Neutrophil (primary cell): ENCODE measurements around the gene SLC39A11.
"Not testable (repeated sequence)": the region's sequence is repeated elsewhere in the genome, so short reads cannot be mapped to it uniquely, and the experiment has no call there.

ENCODE experiments used
- H3K27ac ChIP-seq: fragments of 200-600 bp; sonication (generic); 2 replicates; pipeline ENCODE4 v1.5.1; 2016; ENCODE audit warnings: mild to moderate bottlenecking, moderate library complexity
- H3K27me3 ChIP-seq: fragments of 200-600 bp; sonication (generic); 2 replicates; pipeline ENCODE4 v1.6.0; 2016; ENCODE audit warnings: mild to moderate bottlenecking
- H3K36me3 ChIP-seq: fragments of 200-600 bp; sonication (generic); 2 replicates; pipeline ENCODE4 v1.5.1; 2017
- H3K4me1 ChIP-seq, 2 experiments: fragments of 200-600 bp in 1 of 2; sonication (generic) in 1 of 2; 1 replicate in 1 of 2; 2 replicates in 1 of 2; pipeline versions ENCODE4 v1.5.1 to v1.6.1; 2013 to 2016; ENCODE audit warnings: low read depth in 1 of 2, low read length in 1 of 2, mild to moderate bottlenecking in 1 of 2, moderate library complexity in 1 of 2; ENCODE audit not compliant: control insufficient read depth in 1 of 2, insufficient read depth in 1 of 2
- H3K4me3 ChIP-seq, 2 experiments: fragments of 200-600 bp in 1 of 2; sonication (generic) in 1 of 2; 1 replicate in 1 of 2; 2 replicates in 1 of 2; pipeline ENCODE4 v1.5.1; 2013 to 2016; ENCODE audit warnings: low read depth in 1 of 2, low read length in 1 of 2, mild to moderate bottlenecking in 1 of 2, moderate library complexity in 1 of 2
- H3K9me3 ChIP-seq: fragments of 200-600 bp; sonication (generic); 2 replicates; pipeline ENCODE4 v1.5.1; 2016
- TF ChIP-seq, protein P1 (sequence below): fragments of 200-600 bp; sonication (generic); IDR thresholded peaks from 2 replicates; pipeline ENCODE4 v1.5.1; 2016; ENCODE audit warnings: antibody characterized with exemption

SLC39A11 gene

DNA sequence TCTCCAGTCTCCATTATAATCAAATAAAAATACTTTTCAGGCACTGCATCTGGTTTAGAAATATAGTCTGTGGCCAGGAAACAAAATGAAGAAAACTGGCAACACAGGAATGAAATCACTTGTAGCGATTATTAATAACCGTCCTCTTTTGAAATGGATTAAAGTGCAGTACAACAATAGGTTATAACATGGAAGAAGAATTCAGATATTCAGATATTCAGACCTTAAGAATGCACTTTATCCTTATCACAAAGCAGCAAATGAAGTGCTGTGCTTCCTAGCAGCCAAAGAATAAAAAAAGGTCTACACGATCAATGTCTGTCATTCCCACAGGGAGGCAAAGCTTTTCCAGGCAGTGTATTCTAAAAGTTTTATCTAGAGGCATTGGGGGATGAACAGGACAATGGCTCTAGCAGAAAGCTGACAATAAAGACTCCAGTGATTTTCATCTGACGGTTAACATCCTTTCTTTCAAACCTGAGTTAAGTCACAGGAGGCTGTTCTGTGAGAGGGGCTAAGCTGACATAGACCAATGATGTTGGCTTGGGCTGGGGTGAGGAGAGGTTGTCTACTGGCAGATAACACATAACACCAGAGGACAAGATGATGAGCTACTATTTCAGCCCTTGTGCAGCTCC lies 259.2 kb downstream of the SLC39A11 start:
- TF ChIP-seq, protein P1, sequence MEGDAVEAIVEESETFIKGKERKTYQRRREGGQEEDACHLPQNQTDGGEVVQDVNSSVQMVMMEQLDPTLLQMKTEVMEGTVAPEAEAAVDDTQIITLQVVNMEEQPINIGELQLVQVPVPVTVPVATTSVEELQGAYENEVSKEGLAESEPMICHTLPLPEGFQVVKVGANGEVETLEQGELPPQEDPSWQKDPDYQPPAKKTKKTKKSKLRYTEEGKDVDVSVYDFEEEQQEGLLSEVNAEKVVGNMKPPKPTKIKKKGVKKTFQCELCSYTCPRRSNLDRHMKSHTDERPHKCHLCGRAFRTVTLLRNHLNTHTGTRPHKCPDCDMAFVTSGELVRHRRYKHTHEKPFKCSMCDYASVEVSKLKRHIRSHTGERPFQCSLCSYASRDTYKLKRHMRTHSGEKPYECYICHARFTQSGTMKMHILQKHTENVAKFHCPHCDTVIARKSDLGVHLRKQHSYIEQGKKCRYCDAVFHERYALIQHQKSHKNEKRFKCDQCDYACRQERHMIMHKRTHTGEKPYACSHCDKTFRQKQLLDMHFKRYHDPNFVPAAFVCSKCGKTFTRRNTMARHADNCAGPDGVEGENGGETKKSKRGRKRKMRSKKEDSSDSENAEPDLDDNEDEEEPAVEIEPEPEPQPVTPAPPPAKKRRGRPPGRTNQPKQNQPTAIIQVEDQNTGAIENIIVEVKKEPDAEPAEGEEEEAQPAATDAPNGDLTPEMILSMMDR = no peak
- peaks cover 18% of the 10 kb centered on the region for H3K36me3 ChIP-seq
- H3K4me1 ChIP-seq = no peaks in the 10 kb centered on the region
- no peak overlapping the region for H3K27ac ChIP-seq
- H3K27me3 ChIP-seq = no peaks in the 10 kb centered on the region
- H3K9me3 ChIP-seq = no peaks in the 10 kb centered on the region
- no peak overlapping the region for H3K4me3 ChIP-seq

- no peaks in the 10 kb centered on the region for H3K4me1 ChIP-seq
- TF ChIP-seq, protein P1 = no peak
- H3K4me3 ChIP-seq = no peak overlapping the region
- H3K9me3 ChIP-seq = no peaks in the 10 kb centered on the region
- H3K27me3 ChIP-seq = no peaks in the 10 kb centered on the region
- no peak overlapping the region for H3K27ac ChIP-seq
- H3K36me3 ChIP-seq = peaks cover 18% of the 10 kb centered on the region
Observed at GRCh38 chr17:72832306-72832705, 260.2 kb downstream of the SLC39A11 start.

GRCh38 chr17:72829883-72830282 lies 262.6 kb downstream of the SLC39A11 start:
- no peaks in the 10 kb centered on the region for H3K27me3 ChIP-seq
- no peaks in the 10 kb centered on the region for H3K4me1 ChIP-seq
- TF ChIP-seq, protein P1 = no peak
- no peak overlapping the region for H3K4me3 ChIP-seq
- peaks cover 3% of the 10 kb centered on the region for H3K36me3 ChIP-seq
- H3K27ac ChIP-seq = no peak overlapping the region
- H3K9me3 ChIP-seq = no peaks in the 10 kb centered on the region

GRCh38 chr17:72826602-72827001 lies 265.9 kb downstream of the SLC39A11 start:
- no peak overlapping the region for H3K4me3 ChIP-seq
- no peaks in the 10 kb centered on the region for H3K4me1 ChIP-seq

DNA sequence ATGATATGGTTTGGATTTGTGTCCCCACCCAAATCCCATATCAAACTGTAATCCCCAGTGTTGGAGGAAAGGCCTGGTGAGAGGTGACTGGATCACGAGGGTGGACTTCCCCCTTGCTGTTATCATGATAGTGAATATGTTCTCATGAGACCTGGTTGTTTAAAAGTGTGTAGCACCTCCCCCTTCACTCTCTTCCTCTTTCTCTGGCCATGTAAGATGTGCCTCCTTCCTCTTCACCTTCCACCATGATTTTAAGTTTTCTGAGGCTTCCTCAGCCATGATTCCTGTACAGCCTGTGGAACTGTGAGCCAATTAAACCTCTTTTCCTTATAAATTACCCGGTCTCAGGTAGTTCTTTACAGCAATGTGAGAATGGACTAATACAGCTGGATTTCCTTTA lies 266.4 kb downstream of the SLC39A11 start:
- not testable (repeated sequence) for H3K9me3 ChIP-seq, H3K27ac ChIP-seq, H3K27me3 ChIP-seq, H3K4me3 ChIP-seq, H3K4me1 ChIP-seq
- H3K36me3 ChIP-seq = peaks cover 15% of the 10 kb centered on the region

More at GRCh38 chr17:72826602-72827001, 265.9 kb downstream of the SLC39A11 start:
- Histone ChIP-seq H3K36me3 (peaks cover 14% of the 10 kb centered on the region), H3K27me3 (no peaks in the 10 kb centered on the region), H3K9me3 (no peaks in the 10 kb centered on the region), H3K27ac (no peak overlapping the region)
- TF ChIP-seq, protein P1 = no peak

- TF ChIP-seq, protein P1 = no peak
- H3K27ac ChIP-seq = no peak overlapping the region
- H3K9me3 ChIP-seq = no peaks in the 10 kb centered on the region
- no peaks in the 10 kb centered on the region for H3K4me1 ChIP-seq
- no peak overlapping the region for H3K4me3 ChIP-seq
- peaks cover 15% of the 10 kb centered on the region for H3K36me3 ChIP-seq
- H3K27me3 ChIP-seq = no peaks in the 10 kb centered on the region
Observed at GRCh38 chr17:72825218-72825617, 267.3 kb downstream of the SLC39A11 start.

GRCh38 chr17:72824267-72824666 lies 268.2 kb downstream of the SLC39A11 start:
- H3K36me3 ChIP-seq = peaks cover 15% of the 10 kb centered on the region

More at GRCh38 chr17:72824267-72824666, 268.2 kb downstream of the SLC39A11 start:
- H3K4me1 ChIP-seq, H3K27me3 ChIP-seq, H3K9me3 ChIP-seq, H3K27ac ChIP-seq, H3K4me3 ChIP-seq: not testable (repeated sequence)
